Measurements from ENCODE around the gene PCLO.

PCLO gene

DNA sequence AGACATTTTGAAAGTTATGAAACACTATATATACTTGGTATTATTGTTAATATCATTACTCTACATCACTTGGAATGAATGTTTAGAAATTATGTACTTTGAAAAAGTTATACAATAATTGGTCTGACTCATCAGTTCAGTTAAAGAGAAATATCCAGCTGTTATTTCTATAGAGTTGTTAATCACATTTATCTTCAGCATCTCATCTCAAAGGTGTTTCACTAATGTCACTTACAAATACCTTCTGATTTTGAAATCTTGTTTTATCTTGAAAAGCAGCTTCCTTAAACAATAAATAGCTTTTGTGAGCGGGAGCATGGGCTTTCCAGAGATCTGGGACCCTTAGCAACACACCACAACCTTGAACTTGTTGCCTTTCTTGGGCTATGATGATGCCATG is 205.2 kb downstream of the PCLO start:
- H3K9me3 ChIP-seq (ENCODE audit: control insufficient read depth, low read length): no peaks in the 10 kb centered on the region
- H2AFZ ChIP-seq: no peak overlapping the region
- H3K27ac ChIP-seq: no peak overlapping the region
- no peak overlapping the region for H3K4me3 ChIP-seq (ENCODE audit: low read depth, low read length)
- no peaks in the 10 kb centered on the region for H3K79me2 ChIP-seq
- no peak overlapping the region for H3K4me2 ChIP-seq (ENCODE audit: low read length)
- no peaks in the 10 kb centered on the region for H3K4me1 ChIP-seq
- H3K9ac ChIP-seq: no peak overlapping the region
- H3K27me3 ChIP-seq (ENCODE audit: control insufficient read depth, insufficient read depth, low read length): no peaks in the 10 kb centered on the region
- TF ChIP-seq, protein P1, sequence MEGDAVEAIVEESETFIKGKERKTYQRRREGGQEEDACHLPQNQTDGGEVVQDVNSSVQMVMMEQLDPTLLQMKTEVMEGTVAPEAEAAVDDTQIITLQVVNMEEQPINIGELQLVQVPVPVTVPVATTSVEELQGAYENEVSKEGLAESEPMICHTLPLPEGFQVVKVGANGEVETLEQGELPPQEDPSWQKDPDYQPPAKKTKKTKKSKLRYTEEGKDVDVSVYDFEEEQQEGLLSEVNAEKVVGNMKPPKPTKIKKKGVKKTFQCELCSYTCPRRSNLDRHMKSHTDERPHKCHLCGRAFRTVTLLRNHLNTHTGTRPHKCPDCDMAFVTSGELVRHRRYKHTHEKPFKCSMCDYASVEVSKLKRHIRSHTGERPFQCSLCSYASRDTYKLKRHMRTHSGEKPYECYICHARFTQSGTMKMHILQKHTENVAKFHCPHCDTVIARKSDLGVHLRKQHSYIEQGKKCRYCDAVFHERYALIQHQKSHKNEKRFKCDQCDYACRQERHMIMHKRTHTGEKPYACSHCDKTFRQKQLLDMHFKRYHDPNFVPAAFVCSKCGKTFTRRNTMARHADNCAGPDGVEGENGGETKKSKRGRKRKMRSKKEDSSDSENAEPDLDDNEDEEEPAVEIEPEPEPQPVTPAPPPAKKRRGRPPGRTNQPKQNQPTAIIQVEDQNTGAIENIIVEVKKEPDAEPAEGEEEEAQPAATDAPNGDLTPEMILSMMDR (IDR thresholded peaks at IDR 0.05): no peak
- no peaks in the 10 kb centered on the region for H3K36me3 ChIP-seq (ENCODE audit: control insufficient read depth, insufficient read depth, low read length)

DNA sequence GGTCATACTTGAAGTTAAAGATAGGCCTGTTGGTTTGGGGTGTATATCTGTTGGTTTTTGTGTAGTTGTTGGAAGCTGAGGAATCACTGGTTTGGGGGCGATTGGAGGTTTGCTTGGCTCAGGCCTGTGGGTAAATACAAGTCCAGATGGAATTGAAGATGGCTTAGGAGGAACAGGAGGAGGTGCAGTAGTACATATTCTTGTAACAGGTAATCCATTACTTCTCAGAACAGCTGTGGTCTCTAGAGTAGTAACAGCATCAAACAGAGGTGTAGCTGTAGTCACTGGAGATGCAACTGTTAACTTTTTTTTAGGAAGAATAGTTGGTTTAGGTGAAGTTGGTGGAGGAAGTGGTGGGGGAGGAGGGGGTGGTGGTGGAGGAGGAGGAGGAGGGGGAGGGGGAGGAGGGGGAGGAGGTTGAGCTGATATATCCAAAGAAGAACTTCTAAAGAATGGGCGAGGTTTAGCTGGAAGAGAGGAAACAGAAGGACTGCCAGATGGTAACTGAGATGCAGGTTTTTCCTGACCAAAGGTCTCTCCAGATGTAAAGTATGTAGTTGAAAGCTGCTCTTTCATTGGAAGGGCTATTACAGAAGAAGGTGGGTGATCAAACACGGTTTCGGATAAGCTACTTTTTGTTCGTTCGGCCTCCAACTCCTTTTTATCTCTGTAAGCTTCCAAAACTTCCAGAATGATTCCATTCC is 209.2 kb downstream of the PCLO start:
- no peaks in the 10 kb centered on the region for H3K4me1 ChIP-seq
- H3K9ac ChIP-seq: no peak overlapping the region
- TF ChIP-seq, protein P1 (IDR thresholded peaks at IDR 0.05): no peak
- H3K9me3 ChIP-seq (ENCODE audit: control insufficient read depth, low read length): no peaks in the 10 kb centered on the region
- H3K79me2 ChIP-seq: no peaks in the 10 kb centered on the region
- H3K4me3 ChIP-seq (ENCODE audit: low read depth, low read length): no peak overlapping the region
- H2AFZ ChIP-seq: no peak overlapping the region
- H3K27me3 ChIP-seq (ENCODE audit: control insufficient read depth, insufficient read depth, low read length): no peaks in the 10 kb centered on the region
- H3K27ac ChIP-seq: no peak overlapping the region
- no peaks in the 10 kb centered on the region for H3K36me3 ChIP-seq (ENCODE audit: control insufficient read depth, insufficient read depth, low read length)
- H3K4me2 ChIP-seq (ENCODE audit: low read length): no peak overlapping the region

DNA sequence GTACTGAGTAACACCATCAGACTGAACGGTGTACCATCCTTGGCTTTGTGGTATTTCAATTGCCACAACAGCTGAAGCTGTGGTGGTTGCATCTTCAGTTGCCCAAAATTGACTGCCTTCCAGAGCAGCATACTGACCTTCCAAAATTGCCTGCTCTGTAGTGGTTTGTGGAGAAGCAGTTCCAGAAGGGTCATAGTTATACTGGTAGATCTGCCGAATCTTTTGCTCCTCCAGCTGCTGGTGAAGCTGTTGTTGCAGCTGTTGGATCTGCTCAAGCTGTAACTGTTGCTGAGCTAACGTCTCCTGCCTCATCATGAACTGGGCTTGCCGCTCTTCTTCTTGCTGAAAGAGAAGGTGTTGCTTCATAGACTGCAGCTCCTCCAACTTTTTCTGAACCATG is 212.2 kb downstream of the PCLO start:
- H3K9me3 ChIP-seq (ENCODE audit: control insufficient read depth, low read length): no peaks in the 10 kb centered on the region
- TF ChIP-seq, protein P1 (IDR thresholded peaks at IDR 0.05): no peak
- no peaks in the 10 kb centered on the region for H3K79me2 ChIP-seq
- no peaks in the 10 kb centered on the region for H3K4me1 ChIP-seq
- no peak overlapping the region for H3K27ac ChIP-seq
- H2AFZ ChIP-seq: no peak overlapping the region
- H3K4me2 ChIP-seq (ENCODE audit: low read length): no peak overlapping the region
- H3K4me3 ChIP-seq (ENCODE audit: low read depth, low read length): no peak overlapping the region
- no peaks in the 10 kb centered on the region for H3K36me3 ChIP-seq (ENCODE audit: control insufficient read depth, insufficient read depth, low read length)
- no peaks in the 10 kb centered on the region for H3K27me3 ChIP-seq (ENCODE audit: control insufficient read depth, insufficient read depth, low read length)
- H3K9ac ChIP-seq: no peak overlapping the region

- Histone ChIP-seq H3K4me1 (no peaks in the 10 kb centered on the region), H3K27me3 (ENCODE audit: control insufficient read depth, insufficient read depth, low read length) (no peaks in the 10 kb centered on the region), H3K36me3 (ENCODE audit: control insufficient read depth, insufficient read depth, low read length) (no peaks in the 10 kb centered on the region), H3K9me3 (ENCODE audit: control insufficient read depth, low read length) (no peaks in the 10 kb centered on the region), H3K79me2 (no peaks in the 10 kb centered on the region), H2AFZ (no peak overlapping the region), H3K4me2 (ENCODE audit: low read length) (no peak overlapping the region), H3K27ac (no peak overlapping the region), H3K4me3 (ENCODE audit: low read depth, low read length) (no peak overlapping the region), H3K9ac (no peak overlapping the region)
- TF ChIP-seq, protein P1 (IDR thresholded peaks at IDR 0.05): no peak
Observed at GRCh38 chr7:82945480-82945879, 217.2 kb downstream of the PCLO start.

DNA sequence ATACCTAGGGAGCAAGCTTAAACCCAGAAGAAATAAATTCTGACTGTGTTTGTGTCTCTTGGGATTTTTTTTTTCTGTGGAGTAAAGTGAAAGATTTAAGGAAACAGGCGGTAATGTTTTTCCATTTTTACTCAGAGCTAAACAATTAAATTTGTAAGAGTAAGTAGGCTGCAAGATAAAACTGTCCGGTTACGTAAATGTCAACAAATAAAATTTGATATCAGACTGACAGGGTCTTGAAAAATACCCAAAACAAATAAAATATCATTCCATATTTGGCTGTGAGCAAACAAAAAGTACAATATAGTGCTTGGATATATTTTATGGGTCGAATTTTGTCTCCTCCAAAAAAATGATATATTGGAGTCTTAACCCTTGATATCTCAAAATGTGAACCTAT is 217.6 kb downstream of the PCLO start:
- Histone ChIP-seq H3K4me3 (ENCODE audit: low read depth, low read length) (no peak overlapping the region), H3K27ac (no peak overlapping the region), H3K9ac (no peak overlapping the region), H3K27me3 (ENCODE audit: control insufficient read depth, insufficient read depth, low read length) (no peaks in the 10 kb centered on the region), H3K36me3 (ENCODE audit: control insufficient read depth, insufficient read depth, low read length) (no peaks in the 10 kb centered on the region), H3K4me1 (no peaks in the 10 kb centered on the region), H2AFZ (no peak overlapping the region), H3K79me2 (no peaks in the 10 kb centered on the region), H3K4me2 (ENCODE audit: low read length) (no peak overlapping the region), H3K9me3 (ENCODE audit: control insufficient read depth, low read length) (no peaks in the 10 kb centered on the region)
- TF ChIP-seq, protein P1 (IDR thresholded peaks at IDR 0.05): no peak
